Measurements from ENCODE around the gene SETD9. TPM values are rescaled to one million over a fixed set of nuclear protein-coding genes. Genes with fewer than 3 reads are reported as not detected.

The SETD9 gene
- total RNA-seq, 4 donors from 2014 or later: 9.0 to 24.4 (median 17.6) TPM

DNA sequence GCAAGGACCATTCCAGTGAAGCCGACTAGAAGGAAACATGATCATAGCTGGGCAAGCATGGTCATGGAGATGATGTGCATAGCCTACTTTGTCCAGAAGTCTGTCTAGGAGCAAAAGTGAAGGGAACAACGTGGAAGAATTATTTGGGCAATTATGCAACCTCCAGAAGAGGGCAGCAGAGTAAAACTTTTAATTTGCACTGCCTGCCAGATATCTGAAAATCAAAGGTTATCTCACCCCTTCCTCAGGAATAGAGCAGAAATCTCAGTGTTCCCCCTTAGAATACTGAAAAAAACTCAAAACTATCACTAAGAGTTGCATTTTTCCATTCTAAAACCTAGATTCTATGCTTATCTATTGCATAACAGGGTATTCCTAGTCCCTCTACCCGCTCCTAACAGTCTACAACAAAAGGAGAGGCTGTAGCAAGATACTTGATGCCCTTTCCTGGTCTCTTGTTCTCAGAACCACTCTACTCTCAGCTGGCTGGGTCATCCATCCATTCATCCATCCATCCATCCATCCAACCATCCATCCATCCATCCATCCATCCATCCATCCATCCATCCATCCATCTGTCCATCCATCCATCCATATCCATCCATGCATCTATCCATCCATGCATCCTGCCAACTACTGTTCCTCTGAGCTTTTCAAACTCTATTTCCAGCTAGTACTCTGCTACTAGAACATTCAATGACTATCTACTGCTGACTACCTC is 8.4 kb upstream of the SETD9 start:
- peak in 1 of 2 donors; percentile 29 for DNase-seq (ENCODE audit: low spot score in 2 of 2)
- no peak for TF ChIP-seq POLR2A (IDR thresholded peaks at IDR 0.05)
- TF ChIP-seq, protein P1, sequence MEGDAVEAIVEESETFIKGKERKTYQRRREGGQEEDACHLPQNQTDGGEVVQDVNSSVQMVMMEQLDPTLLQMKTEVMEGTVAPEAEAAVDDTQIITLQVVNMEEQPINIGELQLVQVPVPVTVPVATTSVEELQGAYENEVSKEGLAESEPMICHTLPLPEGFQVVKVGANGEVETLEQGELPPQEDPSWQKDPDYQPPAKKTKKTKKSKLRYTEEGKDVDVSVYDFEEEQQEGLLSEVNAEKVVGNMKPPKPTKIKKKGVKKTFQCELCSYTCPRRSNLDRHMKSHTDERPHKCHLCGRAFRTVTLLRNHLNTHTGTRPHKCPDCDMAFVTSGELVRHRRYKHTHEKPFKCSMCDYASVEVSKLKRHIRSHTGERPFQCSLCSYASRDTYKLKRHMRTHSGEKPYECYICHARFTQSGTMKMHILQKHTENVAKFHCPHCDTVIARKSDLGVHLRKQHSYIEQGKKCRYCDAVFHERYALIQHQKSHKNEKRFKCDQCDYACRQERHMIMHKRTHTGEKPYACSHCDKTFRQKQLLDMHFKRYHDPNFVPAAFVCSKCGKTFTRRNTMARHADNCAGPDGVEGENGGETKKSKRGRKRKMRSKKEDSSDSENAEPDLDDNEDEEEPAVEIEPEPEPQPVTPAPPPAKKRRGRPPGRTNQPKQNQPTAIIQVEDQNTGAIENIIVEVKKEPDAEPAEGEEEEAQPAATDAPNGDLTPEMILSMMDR (IDR thresholded peaks at IDR 0.05): no peak
- intact Hi-C loops (cut with DNase I; ENCODE audit: low total_unique reads): loop anchor here (5.0 to 10.0 kb wide), 2 partner anchors 314 to 1561 kb away; partner anchors contain the start of gene PLK2
- 35% methylated on average over 3 of the region's 3 CpGs for WGBS, 2 donors
- no peak overlapping the region for H3K4me3 ChIP-seq (ENCODE audit: low read depth, poor library complexity, severe bottlenecking)

DNA sequence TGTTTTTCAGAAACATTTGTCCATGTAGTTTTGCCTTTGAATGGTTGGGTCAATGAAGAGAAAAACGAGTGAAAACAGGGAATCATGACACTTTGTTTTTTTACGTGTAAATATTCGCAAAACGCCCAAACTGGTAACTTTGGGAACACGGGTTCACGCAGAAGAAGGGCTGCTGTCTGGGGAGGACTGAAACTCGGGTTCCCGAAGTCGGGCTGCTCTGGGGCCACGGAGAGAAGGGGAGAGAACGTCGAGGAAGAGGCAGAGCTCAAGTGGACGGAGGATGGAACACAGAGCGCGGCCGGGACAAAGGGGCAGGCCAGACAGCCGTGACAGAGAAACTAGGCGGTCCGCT is 478 bp upstream of the SETD9 start:
- intact Hi-C loops (cut with DNase I; ENCODE audit: low total_unique reads): loop anchor here (10.0 kb wide), 1 partner anchor 306 kb away; no protein-coding TSS in a partner anchor
- 3 to 5% methylated on average over 19 of the region's 19 CpGs for WGBS, 2 donors
- peak overlapping the region; percentile 42 for H3K4me3 ChIP-seq (ENCODE audit: low read depth, poor library complexity, severe bottlenecking)
- no peak for TF ChIP-seq POLR2A (IDR thresholded peaks at IDR 0.05)
- TF ChIP-seq, protein P1 (IDR thresholded peaks at IDR 0.05): no peak
- peak in 1 of 2 donors; percentile 94 for DNase-seq (ENCODE audit: low spot score in 2 of 2)

DNA sequence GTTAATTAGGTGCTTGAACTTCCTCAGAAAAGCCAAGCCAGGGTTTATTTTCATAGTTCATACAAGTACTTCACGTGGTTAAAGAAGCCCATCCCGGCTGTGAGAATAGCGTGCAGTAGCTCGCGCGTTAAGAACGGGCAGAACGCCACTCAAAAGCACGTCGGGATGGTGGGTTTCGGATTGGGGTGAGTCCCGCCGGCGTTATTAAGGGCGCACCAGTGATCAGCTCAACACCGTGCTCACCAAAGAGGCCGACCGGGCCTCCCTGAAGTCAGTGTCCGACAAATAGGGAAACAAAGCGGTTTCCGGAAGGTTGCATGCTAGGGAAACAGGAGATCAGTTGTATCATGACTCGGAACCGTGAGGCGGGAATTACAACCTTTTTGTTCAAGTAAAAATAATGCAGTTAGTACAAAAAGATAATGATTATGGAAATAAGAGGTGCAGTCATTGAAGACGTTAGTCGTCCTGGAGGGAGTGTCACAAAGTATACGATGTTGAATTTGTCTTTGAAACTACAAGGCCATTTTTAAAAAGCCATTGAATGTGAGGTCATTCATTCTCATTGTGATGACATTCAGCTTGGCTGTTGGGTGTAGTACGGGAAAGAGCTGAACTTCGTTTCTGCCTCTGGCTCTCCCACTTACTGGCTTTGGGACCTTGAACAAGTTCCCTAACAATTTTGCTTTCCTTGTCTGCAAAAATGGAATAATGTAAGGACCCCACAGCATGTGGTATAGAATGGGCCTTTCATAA is 992 bp downstream of the SETD9 start:
- peak; percentile 34 to 91 for DNase-seq (ENCODE audit: low spot score in 2 of 2)
- intact Hi-C loops (cut with DNase I; ENCODE audit: low total_unique reads): no loop called here
- WGBS, 2 donors: 0 to 2% methylated on average over 29 of the region's 29 CpGs
- H3K4me3 ChIP-seq (ENCODE audit: low read depth, poor library complexity, severe bottlenecking): peak overlapping the region; percentile 50
- no peak for TF ChIP-seq POLR2A (IDR thresholded peaks at IDR 0.05)
- TF ChIP-seq, protein P1 (IDR thresholded peaks at IDR 0.05): no peak

DNA sequence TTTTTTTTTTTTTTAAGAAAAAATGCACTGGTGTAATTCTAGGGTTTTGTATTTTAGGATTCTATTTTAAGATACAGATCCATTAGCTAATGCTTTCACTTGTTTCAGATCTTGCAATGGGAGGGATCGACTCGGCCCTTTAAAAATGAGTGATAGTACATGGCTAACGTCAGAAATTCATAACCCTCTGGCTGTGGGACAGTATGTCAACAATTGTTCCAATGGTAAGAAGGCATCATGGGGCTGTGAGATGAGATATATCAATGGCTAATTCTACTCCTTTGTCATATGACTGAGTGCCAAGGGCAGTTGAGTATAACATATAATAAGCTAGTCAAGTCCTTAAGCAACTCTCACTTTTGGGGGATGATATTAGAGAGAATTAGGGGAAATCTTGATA is 4.4 kb downstream of the SETD9 start:
- DNase-seq (ENCODE audit: low spot score in 2 of 2): no peak
- WGBS, 2 donors: 90 to 92% methylated on average over 3 of the region's 3 CpGs
- TF ChIP-seq, protein P1 (IDR thresholded peaks at IDR 0.05): no peak
- no peak for TF ChIP-seq POLR2A (IDR thresholded peaks at IDR 0.05)
- H3K4me3 ChIP-seq (ENCODE audit: low read depth, poor library complexity, severe bottlenecking): no peak overlapping the region
- intact Hi-C loops (cut with DNase I; ENCODE audit: low total_unique reads): no loop called here

DNA sequence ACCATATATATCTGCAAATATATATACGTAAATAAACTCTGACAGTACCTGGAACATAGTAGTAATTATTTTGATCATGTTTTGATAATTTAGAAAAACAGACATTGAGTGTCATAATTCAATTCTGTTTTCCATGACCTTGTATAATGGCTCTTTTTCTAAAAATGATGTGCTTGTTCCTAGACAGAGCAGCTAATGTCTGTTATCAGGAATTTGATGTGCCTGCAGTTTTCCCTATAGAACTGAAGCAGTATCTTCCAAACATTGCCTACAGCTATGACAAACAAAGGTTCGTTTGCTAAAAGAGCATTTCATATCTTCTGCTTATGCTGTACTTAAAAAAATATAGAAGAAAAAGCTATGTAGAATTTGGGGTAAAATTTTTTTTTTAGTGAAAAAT is 5.3 kb downstream of the SETD9 start:
- no peak overlapping the region for H3K4me3 ChIP-seq (ENCODE audit: low read depth, poor library complexity, severe bottlenecking)
- 85 to 87% methylated on average over 2 of the region's 2 CpGs for WGBS, 2 donors
- no peak for DNase-seq (ENCODE audit: low spot score in 2 of 2)
- intact Hi-C loops (cut with DNase I; ENCODE audit: low total_unique reads): no loop called here
- TF ChIP-seq, protein P1 (IDR thresholded peaks at IDR 0.05): no peak
- TF ChIP-seq POLR2A (IDR thresholded peaks at IDR 0.05): no peak

Measured in lower leg skin (tissue), 4 donors.